GM10248 (cell line): ENCODE results near the gene RNMT.
"Not testable (repeated sequence)": the region's sequence is repeated elsewhere in the genome, so short reads cannot be mapped to it uniquely, and the experiment has no call there.

ENCODE experiments used
- CTCF ChIA-PET: fragments of 300-600 bp; sonication (Branson Sonifier 250); formaldehyde crosslinking; extraction: SDS; loops from one replicate; lab custom pipeline; 2021; ENCODE audit warnings: antibody characterized with exemption; lab: Yijun Ruan, JAX
- POLR2A ChIA-PET: fragments of 350-650 bp; sonication (Branson Sonifier 250); formaldehyde crosslinking; extraction: SDS; loops from one replicate; lab custom pipeline; 2020; ENCODE audit warnings: antibody characterized with exemption; lab: Yijun Ruan, JAX
- DNase-seq: peaks from one replicate; pipeline ENCODE4 v3.0.0; 2012; ENCODE audit errors: extremely low spot score
- CTCF ChIP-seq: IDR thresholded peaks from 2 replicates; pipeline ENCODE4 v1.5.1; 2012; ENCODE audit warnings: mild to moderate bottlenecking, low read depth; ENCODE audit errors: extremely low read depth, missing control alignments, control extremely low read depth

RNMT gene

GRCh38 chr18:13726232-13726971 lies at the start of gene RNMT, which contains the start of gene FAM210A:
TSS of gene RNMT (plus strand) at chr18:13726673. CDS start at chr18:13731518, 4,845 bp downstream.
TSS of gene FAM210A (minus strand) at chr18:13726558. CDS start at chr18:13682077, 44,481 bp downstream.
- TF ChIP-seq CTCF, result peak; percentile 48
- POLR2A ChIA-PET, result interaction anchor here (0.7 to 1.6 kb wide), 3 partner anchors 12 to 736 kb away, joined by 3 to 4 read pairs (median 3); no protein-coding TSS in a partner anchor
- peak; percentile 95 for DNase-seq
- CTCF ChIA-PET, result interaction anchor here (0.9 to 1.5 kb wide), 2 partner anchors 14 to 168 kb away, joined by 3 read pairs; no protein-coding TSS in a partner anchor

- POLR2A ChIA-PET, CTCF ChIA-PET, DNase-seq: not testable (repeated sequence)
Observed at GRCh38 chr18:13677350-13677749, 49.1 kb upstream of the RNMT start.

- CTCF ChIA-PET, result interaction anchor here (0.9 to 1.1 kb wide), 2 partner anchors 9 to 122 kb away, joined by 3 to 5 read pairs; no protein-coding TSS in a partner anchor
- POLR2A ChIA-PET, result no interaction called here
- no peak for TF ChIP-seq CTCF
- DNase-seq, result peak; percentile 32
Observed at GRCh38 chr18:13680612-13681011, 45.9 kb upstream of the RNMT start.

GRCh38 chr18:13681701-13682100 lies 44.8 kb upstream of the RNMT start:
- ChIA-PET POLR2A (no interaction called here), CTCF (interaction anchor here (1.3 kb wide), 1 partner anchor 124 kb away, joined by 3 read pairs; no protein-coding TSS in a partner anchor)
- TF ChIP-seq CTCF, result no peak
- DNase-seq, result no peak

- POLR2A ChIA-PET, result no interaction called here
- CTCF ChIA-PET, result no interaction called here
- DNase-seq, result no peak
- no peak for TF ChIP-seq CTCF
Observed at GRCh38 chr18:13684546-13684945, 41.9 kb upstream of the RNMT start.

GRCh38 chr18:13688191-13689136 lies 38.0 kb upstream of the RNMT start:
- POLR2A ChIA-PET, result no interaction called here
- no peak for TF ChIP-seq CTCF
- CTCF ChIA-PET, result interaction anchor here (1.8 kb wide), 1 partner anchor 136 kb away, joined by 3 read pairs; the partner anchor contains the start of gene MC5R
- DNase-seq, result no peak

- POLR2A ChIA-PET, DNase-seq: not testable (repeated sequence)
- CTCF ChIA-PET, result interaction anchor here (1.1 to 1.3 kb wide), 2 partner anchors 10 to 11 kb away, joined by 3 to 4 read pairs; no protein-coding TSS in a partner anchor
Observed at GRCh38 chr18:13690060-13690459, 36.4 kb upstream of the RNMT start.

- DNase-seq, CTCF ChIA-PET, POLR2A ChIA-PET: not testable (repeated sequence)
Observed at GRCh38 chr18:13695337-13695736, 31.1 kb upstream of the RNMT start.
